Neural cell (in vitro differentiated cells): Measurements from ENCODE around the gene POLR2L. TPM values are rescaled to one million over a fixed set of nuclear protein-coding genes. Genes with fewer than 3 reads are reported as not detected.

ENCODE experiments used
- H2AFZ ChIP-seq: fragments of 200-600, 300-800 bp; sonication (generic), shearing (Covaris generic); 2 replicates; pipeline ENCODE4 v1.6.0; 2014; ENCODE audit warnings: low read depth, mild to moderate bottlenecking, antibody characterized with exemption, low read length, moderate library complexity
- H3F3A ChIP-seq: fragments of 200-600 bp; shearing (Covaris generic); 2 replicates; pipeline ENCODE4 v1.6.1; 2016; ENCODE audit warnings: mild to moderate bottlenecking, moderate library complexity, mixed read lengths, antibody characterized with exemption, low read length; ENCODE audit not compliant: insufficient read depth, poor library complexity, severe bottlenecking
- H3K27ac ChIP-seq: fragments of 200-600, 300-800 bp; sonication (generic), shearing (Covaris generic); 2 replicates; pipeline ENCODE4 v1.5.1; 2014; ENCODE audit warnings: mild to moderate bottlenecking, low read length, moderate library complexity
- H3K27me3 ChIP-seq: fragments of 300-800, 200-600 bp; sonication (generic), shearing (Covaris generic); 2 replicates; pipeline ENCODE4 v1.6.0; 2014; ENCODE audit warnings: mild to moderate bottlenecking, low read depth, low read length, moderate library complexity; ENCODE audit not compliant: insufficient read depth
- H3K36me3 ChIP-seq: fragments of 300-800, 200-600 bp; sonication (generic), shearing (Covaris generic); 2 replicates; pipeline ENCODE4 v1.5.1; 2014; ENCODE audit warnings: mild to moderate bottlenecking, antibody characterized with exemption, low read length, moderate library complexity; ENCODE audit not compliant: insufficient read depth
- H3K4me2 ChIP-seq: fragments of 300-800, 200-600 bp; sonication (generic), shearing (Covaris generic); 2 replicates; pipeline ENCODE4 v1.6.0; 2014; ENCODE audit warnings: mild to moderate bottlenecking, low read length
- H3K4me3 ChIP-seq: fragments of 300-800, 200-600 bp; sonication (generic), shearing (Covaris generic); 2 replicates; pipeline ENCODE4 v1.5.1; 2014; ENCODE audit warnings: mild to moderate bottlenecking, low read length, moderate library complexity
- H3K79me2 ChIP-seq: fragments of 200-600 bp; shearing (Covaris generic); replicated peaks from 2 replicates; pipeline ENCODE4 v1.6.0; 2014; ENCODE audit warnings: mild to moderate bottlenecking, low read length, moderate library complexity; ENCODE audit not compliant: insufficient read depth
- H3K9ac ChIP-seq: fragments of 300-800, 200-600 bp; sonication (generic), shearing (Covaris generic); 2 replicates; pipeline ENCODE4 v1.6.1; 2016; ENCODE audit warnings: mild to moderate bottlenecking, low read length, mixed read lengths
- H3K9me2 ChIP-seq: fragments of 200-600 bp; shearing (Covaris generic); 2 replicates; pipeline ENCODE4 v1.6.1; 2016; ENCODE audit warnings: mild to moderate bottlenecking, low read length, mixed read lengths; ENCODE audit not compliant: insufficient read depth
- H3K9me3 ChIP-seq: fragments of 200-600, 300-800 bp; sonication (generic), shearing (Covaris generic); 2 replicates; pipeline ENCODE4 v1.6.1; 2016; ENCODE audit warnings: mild to moderate bottlenecking, mixed run types, low read length, moderate library complexity, mixed read lengths
- H4K20me1 ChIP-seq: fragments of 200-600 bp; shearing (Covaris generic); 2 replicates; pipeline ENCODE4 v1.6.1; 2016; ENCODE audit warnings: mild to moderate bottlenecking, mixed run types; ENCODE audit not compliant: insufficient read depth
- EP300 ChIP-seq: fragments of 450-650 bp; conservative IDR thresholded peaks from 2 replicates; pipeline ENCODE4 v1.6.1; 2014; ENCODE audit warnings: antibody characterized with exemption, mild to moderate bottlenecking, moderate library complexity; ENCODE audit not compliant: poor library complexity, severe bottlenecking
- EZH2 ChIP-seq: fragments of 200-600, 300-800 bp; shearing (Covaris generic), sonication (generic); IDR thresholded peaks from 2 replicates; pipeline ENCODE4 v1.6.1; 2014; ENCODE audit warnings: antibody characterized with exemption, low read length, borderline replicate concordance, mild to moderate bottlenecking; ENCODE audit not compliant: insufficient read depth, poor library complexity, severe bottlenecking
- MXI1 ChIP-seq: fragments of 450-650 bp; conservative IDR thresholded peaks from 2 replicates; pipeline ENCODE4 v1.6.1; 2014; ENCODE audit warnings: antibody characterized with exemption, mild to moderate bottlenecking; ENCODE audit not compliant: poor library complexity, severe bottlenecking
- POLR2AphosphoS5 ChIP-seq: IDR thresholded peaks from 2 replicates; pipeline ENCODE4 v1.6.1; 2012
- RAD21 ChIP-seq: fragments of 450-650 bp; conservative IDR thresholded peaks from 2 replicates; pipeline ENCODE4 v1.6.1; 2014; ENCODE audit warnings: antibody characterized with exemption, mild to moderate bottlenecking, moderate library complexity
- SMC3 ChIP-seq: fragments of 450-650 bp; conservative IDR thresholded peaks from 2 replicates; pipeline ENCODE4 v1.6.1; 2014; ENCODE audit warnings: antibody characterized with exemption, mild to moderate bottlenecking, moderate library complexity; ENCODE audit not compliant: poor library complexity
- TAF1 ChIP-seq: IDR thresholded peaks from 2 replicates; pipeline ENCODE4 v1.6.1; 2012; ENCODE audit warnings: low read depth
- polyA plus RNA-seq: library from polyadenylated mRNA; depleted of rRNA; stranded (reverse); fragments of >200 nt; gene quantifications from 2 replicates; pipeline ENCODE4 v1.2.3, GENCODE V29; 2014
- TF ChIP-seq, protein P1 (sequence below): IDR thresholded peaks from 2 replicates; pipeline ENCODE4 v1.6.1; 2012; ENCODE audit warnings: borderline replicate concordance
- TF ChIP-seq, protein P2 (sequence below): fragments of 450-650 bp; IDR thresholded peaks from 2 replicates; pipeline ENCODE4 v1.5.1; 2014; ENCODE audit warnings: antibody characterized with exemption, mild to moderate bottlenecking, moderate library complexity; ENCODE audit not compliant: poor library complexity, severe bottlenecking

The POLR2L gene
- polyA plus RNA-seq, 1 donor from 2014 or later, result 62.3 TPM

DNA sequence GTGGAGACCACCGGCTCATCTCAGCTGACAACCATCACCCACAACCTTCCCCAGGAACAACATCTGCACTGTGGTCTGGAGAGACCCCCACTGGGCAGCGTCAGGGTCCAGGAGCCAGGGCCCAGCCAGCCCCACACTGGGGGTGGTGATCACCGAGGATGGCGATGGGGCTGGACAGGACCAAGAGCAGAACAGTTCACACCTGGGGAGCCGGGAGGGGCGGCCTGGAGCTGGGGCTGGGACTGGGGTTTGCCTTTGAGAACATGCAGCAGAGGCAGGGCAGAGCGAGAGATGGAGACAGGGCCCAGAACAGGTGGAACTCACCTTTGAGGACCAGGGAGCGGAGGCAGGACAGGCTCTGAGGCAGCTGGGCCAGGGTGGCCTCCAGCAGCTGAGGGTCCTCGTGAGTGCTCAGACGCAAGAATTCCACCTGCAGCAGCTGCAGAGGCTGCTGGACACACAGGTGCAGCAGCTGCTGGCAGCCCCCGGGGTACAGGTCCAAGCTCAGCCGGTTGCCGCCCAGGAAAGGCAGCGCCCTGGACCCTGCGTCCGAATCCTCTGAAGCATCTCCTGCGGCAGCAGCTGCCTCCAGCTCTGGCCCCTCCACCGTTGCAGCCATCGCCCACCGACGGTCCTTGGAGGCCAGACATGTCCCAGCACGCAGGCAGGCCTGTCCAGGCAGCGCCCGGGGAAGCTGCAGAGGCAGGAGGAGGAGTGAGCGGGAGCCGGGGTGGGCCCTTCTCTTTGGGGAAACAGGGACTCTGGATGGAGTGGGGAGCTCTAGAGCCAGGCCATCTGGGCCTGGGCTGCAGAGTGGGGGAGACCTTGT is 38.3 kb downstream of the POLR2L start:
- Histone ChIP-seq H3F3A (no peaks in the 10 kb centered on the region), H3K36me3 (no peaks in the 10 kb centered on the region), H3K27ac (no peak overlapping the region), H3K9ac (peak overlapping the region; percentile 68), H3K9me3 (no peaks in the 10 kb centered on the region), H3K79me2 (peaks cover 5% of the 10 kb centered on the region), H3K9me2 (no peaks in the 10 kb centered on the region), H3K27me3 (no peaks in the 10 kb centered on the region), H3K4me3 (peak overlapping the region; percentile 70), H4K20me1 (no peaks in the 10 kb centered on the region), H3K4me2 (no peak overlapping the region), H2AFZ (no peak overlapping the region)
- no peak for TF ChIP-seq TAF1
- no peak for TF ChIP-seq MXI1
- TF ChIP-seq POLR2AphosphoS5, result no peak
- TF ChIP-seq, protein P1, sequence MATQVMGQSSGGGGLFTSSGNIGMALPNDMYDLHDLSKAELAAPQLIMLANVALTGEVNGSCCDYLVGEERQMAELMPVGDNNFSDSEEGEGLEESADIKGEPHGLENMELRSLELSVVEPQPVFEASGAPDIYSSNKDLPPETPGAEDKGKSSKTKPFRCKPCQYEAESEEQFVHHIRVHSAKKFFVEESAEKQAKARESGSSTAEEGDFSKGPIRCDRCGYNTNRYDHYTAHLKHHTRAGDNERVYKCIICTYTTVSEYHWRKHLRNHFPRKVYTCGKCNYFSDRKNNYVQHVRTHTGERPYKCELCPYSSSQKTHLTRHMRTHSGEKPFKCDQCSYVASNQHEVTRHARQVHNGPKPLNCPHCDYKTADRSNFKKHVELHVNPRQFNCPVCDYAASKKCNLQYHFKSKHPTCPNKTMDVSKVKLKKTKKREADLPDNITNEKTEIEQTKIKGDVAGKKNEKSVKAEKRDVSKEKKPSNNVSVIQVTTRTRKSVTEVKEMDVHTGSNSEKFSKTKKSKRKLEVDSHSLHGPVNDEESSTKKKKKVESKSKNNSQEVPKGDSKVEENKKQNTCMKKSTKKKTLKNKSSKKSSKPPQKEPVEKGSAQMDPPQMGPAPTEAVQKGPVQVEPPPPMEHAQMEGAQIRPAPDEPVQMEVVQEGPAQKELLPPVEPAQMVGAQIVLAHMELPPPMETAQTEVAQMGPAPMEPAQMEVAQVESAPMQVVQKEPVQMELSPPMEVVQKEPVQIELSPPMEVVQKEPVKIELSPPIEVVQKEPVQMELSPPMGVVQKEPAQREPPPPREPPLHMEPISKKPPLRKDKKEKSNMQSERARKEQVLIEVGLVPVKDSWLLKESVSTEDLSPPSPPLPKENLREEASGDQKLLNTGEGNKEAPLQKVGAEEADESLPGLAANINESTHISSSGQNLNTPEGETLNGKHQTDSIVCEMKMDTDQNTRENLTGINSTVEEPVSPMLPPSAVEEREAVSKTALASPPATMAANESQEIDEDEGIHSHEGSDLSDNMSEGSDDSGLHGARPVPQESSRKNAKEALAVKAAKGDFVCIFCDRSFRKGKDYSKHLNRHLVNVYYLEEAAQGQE, result no peak
- TF ChIP-seq, protein P2, sequence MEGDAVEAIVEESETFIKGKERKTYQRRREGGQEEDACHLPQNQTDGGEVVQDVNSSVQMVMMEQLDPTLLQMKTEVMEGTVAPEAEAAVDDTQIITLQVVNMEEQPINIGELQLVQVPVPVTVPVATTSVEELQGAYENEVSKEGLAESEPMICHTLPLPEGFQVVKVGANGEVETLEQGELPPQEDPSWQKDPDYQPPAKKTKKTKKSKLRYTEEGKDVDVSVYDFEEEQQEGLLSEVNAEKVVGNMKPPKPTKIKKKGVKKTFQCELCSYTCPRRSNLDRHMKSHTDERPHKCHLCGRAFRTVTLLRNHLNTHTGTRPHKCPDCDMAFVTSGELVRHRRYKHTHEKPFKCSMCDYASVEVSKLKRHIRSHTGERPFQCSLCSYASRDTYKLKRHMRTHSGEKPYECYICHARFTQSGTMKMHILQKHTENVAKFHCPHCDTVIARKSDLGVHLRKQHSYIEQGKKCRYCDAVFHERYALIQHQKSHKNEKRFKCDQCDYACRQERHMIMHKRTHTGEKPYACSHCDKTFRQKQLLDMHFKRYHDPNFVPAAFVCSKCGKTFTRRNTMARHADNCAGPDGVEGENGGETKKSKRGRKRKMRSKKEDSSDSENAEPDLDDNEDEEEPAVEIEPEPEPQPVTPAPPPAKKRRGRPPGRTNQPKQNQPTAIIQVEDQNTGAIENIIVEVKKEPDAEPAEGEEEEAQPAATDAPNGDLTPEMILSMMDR, result no peak
- TF ChIP-seq SMC3, result no peak
- no peak for TF ChIP-seq EP300
- TF ChIP-seq RAD21, result no peak
- TF ChIP-seq EZH2, result no peak

DNA sequence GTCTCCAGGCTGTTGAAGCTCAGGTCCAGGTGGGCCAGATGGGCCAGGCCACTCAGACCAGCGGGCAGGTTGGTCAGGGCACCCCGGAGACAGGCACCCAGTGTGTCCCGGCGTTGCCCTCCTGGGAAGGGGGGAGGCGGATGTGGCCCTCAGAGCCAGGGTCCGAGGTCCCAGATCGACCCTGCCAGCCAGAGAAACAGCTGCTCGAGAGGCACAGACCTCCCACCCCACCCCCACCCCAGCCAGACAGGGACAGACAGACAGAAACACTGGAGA is 38.9 kb downstream of the POLR2L start:
- H3K4me3 ChIP-seq, result no peak overlapping the region
- H3K9me3 ChIP-seq, result no peaks in the 10 kb centered on the region
- no peak overlapping the region for H3K9ac ChIP-seq
- no peak overlapping the region for H3K27ac ChIP-seq
- H4K20me1 ChIP-seq, result no peaks in the 10 kb centered on the region
- H3K27me3 ChIP-seq, result no peaks in the 10 kb centered on the region
- H3F3A ChIP-seq, result no peaks in the 10 kb centered on the region
- no peak overlapping the region for H2AFZ ChIP-seq
- H3K4me2 ChIP-seq, result no peak overlapping the region
- H3K36me3 ChIP-seq, result no peaks in the 10 kb centered on the region
- no peaks in the 10 kb centered on the region for H3K9me2 ChIP-seq
- TF ChIP-seq POLR2AphosphoS5, result no peak
- no peak for TF ChIP-seq TAF1
- TF ChIP-seq, protein P1, result no peak
- TF ChIP-seq MXI1, result no peak
- TF ChIP-seq EP300, result no peak
- no peak for TF ChIP-seq RAD21
- peaks cover under 1% of the 10 kb centered on the region for H3K79me2 ChIP-seq
